Activated T-helper 1 cell treated with anti-CD3 and anti-CD28 coated beads, Interleukin-2, amount 50 U/mL, for 16 hours (primary cell): Measurements from ENCODE around the gene PLXDC2.

Experiments used
- DNase-seq, 2 donors: peaks; one replicate each; pipeline ENCODE4 v3.0.0-alpha.2; 2020; ENCODE audit warnings: low read depth in 1 of 2, low spot score in 1 of 2

Gene PLXDC2

DNA sequence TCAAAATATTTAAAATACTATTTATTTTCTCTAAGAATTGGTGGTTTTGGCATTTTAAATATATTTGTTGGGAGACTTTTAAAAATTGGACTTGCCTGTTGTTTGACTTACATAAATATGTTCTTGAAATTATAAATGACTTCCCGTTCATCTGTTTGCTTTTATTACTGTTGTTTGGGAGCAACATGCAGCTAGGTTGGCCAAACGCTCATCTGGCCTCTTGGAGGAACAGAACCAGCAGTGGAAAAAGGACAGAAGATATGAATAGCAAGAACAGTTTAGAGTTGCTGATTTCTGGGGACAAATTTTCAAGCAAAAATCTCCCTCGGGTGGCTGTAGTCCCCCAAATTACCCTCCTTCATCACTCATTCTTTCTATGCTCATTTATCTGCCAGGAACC, 41.6 kb downstream of the PLXDC2 start:
- no peak for DNase-seq

DNA sequence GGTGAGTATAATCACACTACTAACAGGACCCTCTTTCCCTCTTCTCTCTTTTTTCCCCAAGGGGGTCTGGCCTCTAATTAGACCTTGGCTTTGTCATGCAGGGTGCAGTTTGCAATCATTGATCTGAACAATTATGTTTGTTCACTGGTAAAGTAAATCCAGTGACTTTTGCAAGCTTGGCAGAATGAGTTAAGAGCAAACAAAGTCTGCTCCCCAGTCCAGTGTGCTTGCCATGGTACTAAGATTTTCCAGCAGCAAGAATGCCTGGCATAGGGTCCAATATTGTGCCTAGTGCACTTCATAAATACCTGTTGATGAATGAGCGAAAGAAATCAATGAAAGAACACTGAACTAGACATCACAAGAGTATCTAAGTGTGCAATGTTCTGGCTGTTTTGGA, 43.9 kb downstream of the PLXDC2 start:
- no peak for DNase-seq

DNA sequence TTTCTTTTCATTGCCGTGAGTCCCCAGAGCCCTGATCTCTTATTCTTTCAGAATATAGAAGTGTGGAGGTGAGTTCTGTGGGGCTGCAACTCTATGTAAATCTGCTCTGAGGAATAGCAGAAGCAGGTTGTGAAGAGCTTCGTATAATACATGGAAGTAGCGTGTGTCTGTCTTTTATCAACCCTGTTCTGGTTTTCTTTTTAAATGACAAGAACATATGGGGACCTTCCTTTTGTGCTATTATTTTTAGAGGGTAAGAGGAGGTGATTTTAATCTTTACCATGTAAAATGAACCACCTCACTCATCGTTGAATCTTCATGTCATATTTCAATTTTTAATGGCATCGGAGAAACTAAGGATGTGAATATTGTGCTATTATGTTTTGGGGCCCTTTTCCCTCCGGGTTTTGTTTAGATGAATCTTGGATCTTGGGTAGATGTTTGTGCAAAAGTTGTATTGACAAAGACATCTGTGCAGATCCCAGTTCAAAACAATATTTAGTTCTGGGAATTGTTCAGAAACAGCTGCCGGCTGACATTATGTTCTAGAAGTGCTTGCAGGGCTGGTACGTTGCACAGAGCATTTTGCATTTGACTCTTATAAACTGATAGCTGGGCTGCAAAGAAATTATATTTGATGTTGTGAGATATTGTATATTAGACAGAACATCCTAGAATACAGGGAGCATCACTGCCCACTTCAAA, 46.7 kb downstream of the PLXDC2 start:
- DNase-seq: no peak

- DNase-seq: no peak
Measured at GRCh38 chr10:19865676-19866075, 49.4 kb downstream of the PLXDC2 start.

GRCh38 chr10:19869370-19869769, 53.1 kb downstream of the PLXDC2 start:
- DNase-seq: no peak

DNA sequence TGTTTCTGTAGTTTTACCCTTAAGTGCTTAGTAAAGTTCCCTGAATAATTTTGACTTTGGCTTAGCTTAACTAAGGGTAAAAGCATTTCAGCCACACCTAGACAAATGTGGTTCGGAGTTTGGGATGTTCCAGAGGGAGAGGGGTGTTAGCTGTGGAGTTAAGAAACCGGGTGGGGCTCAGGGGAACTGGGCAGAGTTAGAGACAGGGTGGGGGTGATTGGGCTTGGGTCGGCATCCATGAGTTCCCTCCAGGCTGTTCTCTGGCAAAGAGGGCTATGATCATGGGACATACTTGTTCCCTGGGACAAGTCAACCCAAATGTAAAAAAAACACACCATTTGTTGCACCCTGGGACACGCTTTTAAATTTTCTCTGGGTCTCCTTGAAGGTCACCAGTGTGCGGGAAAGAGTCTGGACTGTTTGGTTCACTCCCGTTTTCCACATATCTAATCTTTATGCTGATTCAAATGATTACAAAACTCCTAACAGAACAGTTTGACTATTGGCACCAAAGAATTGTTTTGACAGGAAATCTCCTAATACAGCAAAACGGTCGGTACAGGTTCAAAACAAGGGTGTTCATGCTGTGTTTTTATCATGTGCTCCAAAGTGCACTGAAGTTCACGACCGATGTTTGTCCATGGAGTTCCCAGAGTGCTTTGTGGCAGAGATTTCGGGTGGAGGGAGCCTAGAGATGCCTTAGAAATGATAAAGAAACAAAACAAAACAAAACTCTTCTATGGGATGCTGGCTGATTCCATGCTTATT, 56.5 kb downstream of the PLXDC2 start:
- no peak for DNase-seq

DNA sequence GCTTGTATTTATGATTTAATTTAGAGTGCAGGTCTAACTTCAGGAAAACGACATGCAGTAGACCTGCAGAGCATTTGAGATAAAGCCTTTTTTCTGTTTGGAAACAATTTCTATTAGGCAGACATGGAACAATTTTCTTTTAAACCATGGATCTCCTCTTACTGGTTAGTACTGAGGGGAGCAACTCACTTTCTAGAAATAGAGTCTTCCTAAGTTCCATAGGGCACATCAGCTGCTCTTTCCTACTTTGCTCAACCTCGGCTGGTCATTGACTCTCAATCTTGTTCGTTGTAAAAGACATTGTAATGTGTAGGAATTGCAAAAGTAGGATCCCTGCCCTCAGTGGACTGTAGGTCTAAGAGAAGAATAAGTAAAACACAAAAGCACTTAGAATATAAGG, 58.0 kb downstream of the PLXDC2 start:
- DNase-seq: no peak

- DNase-seq: no peak
Measured at GRCh38 chr10:19874791-19875190, 58.6 kb downstream of the PLXDC2 start.

GRCh38 chr10:19876570-19876969, 60.3 kb downstream of the PLXDC2 start:
- DNase-seq: no peak

GRCh38 chr10:19877466-19878255, 61.4 kb downstream of the PLXDC2 start:
- no peak for DNase-seq

- no peak for DNase-seq
Measured at GRCh38 chr10:19882621-19883020, 66.4 kb downstream of the PLXDC2 start.

DNA sequence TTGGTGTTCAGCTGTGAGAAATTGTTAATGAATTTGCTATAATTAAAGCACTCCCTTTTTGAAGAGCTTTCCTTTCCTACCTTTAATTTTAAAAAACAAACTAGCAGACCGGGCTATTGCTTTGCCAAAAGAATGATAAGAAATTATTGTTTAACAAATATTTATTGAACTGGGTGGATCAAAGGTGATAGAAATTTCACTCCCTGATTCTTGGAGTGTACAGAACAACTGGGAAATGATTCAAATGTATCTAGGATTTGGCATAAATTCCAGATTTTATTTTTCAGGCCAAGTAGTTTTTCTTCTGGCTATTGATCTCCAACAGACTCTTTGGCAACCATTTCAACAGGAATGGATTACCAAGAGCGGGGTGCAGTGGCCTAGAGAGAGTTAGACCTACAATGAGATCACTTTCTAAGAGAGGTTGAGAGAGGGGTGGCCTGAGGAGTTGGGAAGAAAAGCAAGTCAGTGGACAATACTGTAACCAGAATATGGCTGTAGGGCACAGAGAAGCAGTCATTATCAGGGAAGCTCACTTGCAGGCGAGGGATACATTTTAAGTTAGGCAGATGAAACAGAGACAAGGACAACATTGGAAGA, 71.9 kb downstream of the PLXDC2 start:
- DNase-seq: no peak

DNA sequence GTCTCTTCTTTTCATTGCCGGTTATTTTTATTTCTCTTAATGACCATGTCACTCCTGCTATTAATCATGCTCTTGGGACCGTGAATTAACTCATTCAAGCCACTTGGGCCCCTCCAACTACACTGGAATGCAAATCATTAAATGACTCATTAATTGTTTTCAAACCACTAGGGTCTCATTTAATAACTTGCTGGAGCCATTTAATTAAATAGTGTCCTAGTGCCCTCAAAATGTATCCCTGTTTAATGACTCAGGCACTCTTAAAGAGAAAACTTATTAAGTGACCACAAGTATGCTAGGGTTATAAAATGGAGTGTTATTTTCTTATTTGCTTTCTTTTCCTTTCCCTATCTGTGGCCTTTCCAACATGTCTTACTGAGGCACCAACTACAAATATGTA, 73.0 kb downstream of the PLXDC2 start:
- no peak for DNase-seq

DNA sequence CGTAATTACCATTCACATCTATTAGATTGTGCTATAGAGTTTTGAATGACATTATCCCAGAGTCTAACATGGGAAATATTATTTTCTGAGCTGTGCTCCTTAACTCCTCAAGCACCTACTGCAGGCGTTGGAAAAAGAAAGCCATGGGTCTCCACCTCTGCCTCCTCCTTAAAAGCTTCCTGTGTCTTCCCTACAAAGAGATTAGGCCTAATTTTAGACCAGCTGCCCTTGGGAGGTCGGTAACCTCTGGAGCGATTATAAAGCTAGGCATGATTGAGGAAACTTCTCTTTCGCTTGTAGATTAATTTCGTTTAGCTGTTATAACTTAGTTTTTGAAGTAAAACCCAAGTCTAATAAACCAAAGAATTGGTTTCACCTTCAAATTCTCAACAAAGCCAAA, 75.2 kb downstream of the PLXDC2 start:
- no peak for DNase-seq

DNA sequence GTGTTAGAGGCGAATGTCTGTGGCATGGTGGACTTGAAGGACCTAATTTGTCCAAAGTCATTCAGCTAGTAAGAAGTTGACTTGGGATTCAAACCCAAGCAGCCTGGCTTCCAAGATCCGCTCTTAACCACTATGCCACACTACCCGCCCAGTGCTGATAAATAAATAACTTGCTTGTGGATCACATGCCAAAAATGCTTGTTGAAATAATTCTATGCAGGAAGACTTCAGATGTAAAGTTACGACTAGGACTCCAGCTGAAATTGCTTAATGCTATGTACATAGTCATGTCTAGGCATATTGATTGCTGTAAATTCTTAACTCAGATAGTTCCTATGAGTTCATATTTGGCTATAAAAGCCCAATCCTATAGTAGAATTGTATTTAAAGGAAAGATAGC, 76.0 kb downstream of the PLXDC2 start:
- no peak for DNase-seq

DNA sequence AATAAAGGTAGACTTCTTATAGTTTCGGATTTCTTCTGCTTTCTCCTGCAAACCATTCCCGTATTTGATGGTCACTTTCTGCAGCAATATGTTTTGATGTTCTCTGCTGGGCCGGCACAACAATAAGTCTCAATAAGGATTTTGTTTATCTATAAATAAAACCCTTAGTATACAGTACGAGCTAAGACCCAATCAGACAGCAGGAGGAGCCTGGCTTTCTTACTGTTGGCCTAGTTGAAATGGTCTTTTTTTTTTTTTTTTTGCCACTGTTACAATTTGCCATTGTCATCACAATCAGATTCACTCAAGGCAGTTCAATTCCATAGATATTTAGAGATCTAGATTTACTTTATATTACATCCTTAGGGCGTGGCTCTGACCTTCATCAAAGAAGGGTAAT, 76.4 kb downstream of the PLXDC2 start:
- no peak for DNase-seq

GRCh38 chr10:19895500-19895899, 79.3 kb downstream of the PLXDC2 start:
- no peak for DNase-seq

GRCh38 chr10:19902456-19902855, 86.2 kb downstream of the PLXDC2 start:
- no peak for DNase-seq

DNA sequence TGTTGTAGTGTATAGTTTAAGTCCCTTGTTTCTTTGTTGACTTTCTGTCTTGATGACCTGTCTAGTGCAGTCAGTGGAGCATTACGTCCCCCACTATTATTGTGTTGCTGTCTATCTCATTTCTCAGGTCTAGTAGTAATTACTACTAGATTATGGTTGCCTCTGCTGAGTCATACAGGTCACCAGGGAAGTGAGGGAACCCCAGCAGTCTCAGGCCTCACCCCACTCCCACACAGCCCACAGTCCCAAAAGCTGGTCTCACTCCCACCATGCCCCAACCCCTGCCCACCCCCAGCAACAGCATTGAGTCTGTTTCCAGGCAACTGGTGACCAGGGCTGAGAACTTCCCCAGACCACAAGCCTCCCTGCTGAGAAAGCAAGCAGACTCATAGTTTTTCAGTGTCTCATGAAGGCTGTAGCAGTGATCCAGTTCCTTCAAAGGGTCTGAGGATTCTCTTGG, 88.0 kb downstream of the PLXDC2 start:
- no peak for DNase-seq

DNA sequence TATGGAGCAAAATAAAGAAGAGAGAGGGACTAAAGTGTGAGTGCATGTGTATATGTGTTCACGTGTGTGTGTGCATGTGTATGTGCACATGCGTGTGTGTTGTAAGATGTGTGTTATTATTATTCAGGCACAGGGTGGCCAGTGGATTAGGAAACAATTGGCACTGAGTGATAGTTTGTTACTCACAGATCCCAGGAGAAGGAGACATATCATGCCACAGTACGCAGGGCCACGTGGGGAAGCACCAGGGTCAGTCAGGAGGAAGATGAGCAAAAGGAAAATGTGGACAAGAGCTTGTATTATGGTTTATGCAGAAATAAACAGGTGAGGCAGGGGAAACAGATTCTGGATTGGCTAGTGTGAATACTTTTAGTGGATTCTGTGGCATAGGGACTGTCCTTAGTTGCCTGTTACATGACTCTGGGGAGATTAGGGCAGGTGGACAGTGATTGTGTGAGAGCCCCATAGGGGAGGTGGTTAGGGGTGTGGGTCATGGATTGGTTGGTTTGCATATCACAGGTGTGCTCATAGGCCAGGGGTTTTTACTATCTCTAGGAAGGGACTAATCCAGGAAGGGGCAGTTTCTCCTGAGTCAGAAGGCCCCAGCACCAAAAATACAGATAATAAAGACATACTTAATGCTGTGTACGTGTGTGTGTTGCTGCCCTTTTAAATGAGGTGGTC, 90.0 kb downstream of the PLXDC2 start:
- no peak for DNase-seq
